Hepatic stellate cell (primary cell): ENCODE results near the gene IL1RAPL2.
"Not testable (repeated sequence)": the region's sequence is repeated elsewhere in the genome, so short reads cannot be mapped to it uniquely, and the experiment has no call there.

Experiments used
- DNase-seq: peaks from one replicate; pipeline ENCODE4 v3.0.0; 2011; ENCODE audit warnings: low spot score

Gene IL1RAPL2

DNA sequence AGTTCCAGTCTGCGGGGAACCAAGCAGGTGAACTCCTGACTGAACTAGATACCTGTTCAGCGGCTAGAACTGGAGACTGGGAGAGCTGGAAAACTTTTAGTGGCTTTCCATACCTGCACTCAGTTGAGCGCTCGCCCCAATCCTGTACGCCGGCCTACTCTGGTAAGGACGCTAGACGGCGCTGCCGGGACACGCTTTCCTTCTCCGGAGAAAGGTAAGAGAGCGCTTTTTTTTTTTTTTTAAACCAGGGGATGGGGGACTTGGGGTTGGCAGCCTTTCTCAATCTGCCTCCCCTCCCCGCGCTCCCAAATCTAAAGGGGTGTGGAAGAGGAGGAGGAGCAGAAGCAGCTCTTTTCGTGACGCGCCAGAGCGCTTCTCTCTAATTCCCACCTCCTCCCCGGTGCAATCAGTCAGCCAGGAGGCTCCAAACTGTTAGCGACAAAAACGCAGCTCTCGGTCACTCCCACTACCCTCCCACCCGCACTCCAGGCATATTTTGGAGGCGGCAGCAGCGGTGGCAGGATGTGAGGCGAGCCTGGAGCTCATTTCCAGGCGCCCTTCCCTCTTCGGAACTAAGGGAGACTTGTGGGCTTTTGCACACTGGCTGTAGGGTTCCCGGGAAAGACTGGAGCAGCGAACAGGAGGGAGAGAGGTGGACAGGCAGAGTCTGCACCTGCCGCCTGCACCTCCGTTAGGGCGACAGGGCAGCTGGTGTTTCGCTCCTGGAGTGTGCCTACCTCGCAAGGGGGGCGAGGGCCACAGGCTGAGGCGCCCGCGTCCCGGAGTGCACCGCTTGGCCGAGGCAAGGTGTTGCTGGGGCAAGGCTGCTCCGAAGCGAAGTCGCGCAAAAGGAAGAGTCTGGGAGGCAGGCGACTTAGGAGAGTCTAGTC is at the start of gene IL1RAPL2:
Gene IL1RAPL2 (plus strand): TSS at position 409 of the 890 bp plus-strand sequence.
- DNase-seq, result no peak

DNA sequence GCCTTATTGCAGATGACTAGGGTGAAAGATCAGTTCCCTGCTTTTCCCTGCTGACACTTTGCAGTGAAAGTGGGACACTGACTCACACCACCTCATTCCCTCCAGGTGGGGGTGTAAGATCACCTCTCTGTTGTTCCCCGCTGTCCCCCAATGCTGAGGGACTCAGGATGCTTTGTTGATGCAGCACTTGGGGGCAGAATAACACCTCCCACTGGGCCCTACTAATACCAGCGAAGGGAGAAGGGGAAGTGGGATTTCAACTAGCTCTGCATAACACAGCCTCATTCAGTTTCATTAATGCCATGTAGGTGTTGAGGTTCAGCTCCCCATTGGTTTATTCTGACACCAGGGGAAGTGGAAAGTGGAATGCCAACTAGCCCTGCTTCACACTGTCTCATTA is 43.6 kb upstream of the IL1RAPL2 start:
- no peak for DNase-seq

DNA sequence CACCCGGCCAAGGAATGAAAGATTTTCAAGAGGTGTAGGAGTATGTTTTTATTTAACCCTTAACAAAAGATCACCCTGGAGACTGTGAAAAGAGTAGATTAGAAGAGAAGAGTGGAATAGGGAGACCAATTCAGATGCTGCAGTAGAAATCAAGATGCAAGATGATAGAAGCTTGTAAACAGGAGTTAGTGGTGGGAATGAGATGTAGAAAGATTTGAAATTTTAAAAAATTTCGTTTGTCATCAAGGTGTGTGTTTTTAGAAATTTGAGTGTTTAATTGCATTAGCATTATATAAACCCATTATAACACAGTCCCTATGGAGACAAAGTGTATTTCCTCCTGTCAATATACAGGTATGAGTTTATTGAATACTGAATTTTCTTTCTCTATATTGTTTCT is 42.1 kb upstream of the IL1RAPL2 start:
- no peak for DNase-seq

DNA sequence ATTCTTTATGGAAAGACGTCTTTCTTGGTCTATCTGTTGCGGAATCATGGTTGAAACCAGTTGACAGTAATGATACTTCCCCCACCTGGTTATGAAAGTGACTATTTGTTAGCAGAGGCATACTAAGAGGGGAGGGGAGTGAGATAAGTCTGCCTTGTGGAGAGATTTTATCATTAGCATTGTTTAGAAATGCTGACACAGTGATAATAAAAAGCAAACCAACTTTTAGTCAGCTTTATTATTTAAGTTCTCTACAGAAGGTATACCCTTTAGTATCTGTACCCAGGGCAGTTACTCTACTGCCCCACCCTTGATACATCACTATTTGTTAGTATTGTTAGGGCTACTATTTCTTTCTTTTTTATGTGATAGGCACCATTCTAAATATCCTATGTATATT is 26.9 kb upstream of the IL1RAPL2 start:
- DNase-seq, result no peak

DNA sequence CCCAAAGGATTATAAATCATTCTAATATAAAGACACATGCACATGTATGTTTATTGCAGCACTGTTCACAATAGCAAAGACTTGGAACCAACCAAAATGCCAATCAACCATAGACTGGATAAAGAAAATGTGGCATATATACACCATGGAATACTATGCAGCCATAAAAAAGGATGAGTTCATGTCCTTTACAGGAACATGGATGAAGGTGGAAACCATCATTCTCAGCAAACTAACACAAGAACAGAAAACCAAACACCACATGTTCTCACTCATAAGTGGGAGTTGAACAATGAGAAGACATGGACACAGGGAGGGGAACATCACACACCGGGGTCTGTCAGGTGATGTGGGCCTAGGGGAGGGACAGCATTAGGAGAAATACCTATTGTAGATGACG is 23.6 kb upstream of the IL1RAPL2 start:
- DNase-seq, result not testable (repeated sequence)

DNA sequence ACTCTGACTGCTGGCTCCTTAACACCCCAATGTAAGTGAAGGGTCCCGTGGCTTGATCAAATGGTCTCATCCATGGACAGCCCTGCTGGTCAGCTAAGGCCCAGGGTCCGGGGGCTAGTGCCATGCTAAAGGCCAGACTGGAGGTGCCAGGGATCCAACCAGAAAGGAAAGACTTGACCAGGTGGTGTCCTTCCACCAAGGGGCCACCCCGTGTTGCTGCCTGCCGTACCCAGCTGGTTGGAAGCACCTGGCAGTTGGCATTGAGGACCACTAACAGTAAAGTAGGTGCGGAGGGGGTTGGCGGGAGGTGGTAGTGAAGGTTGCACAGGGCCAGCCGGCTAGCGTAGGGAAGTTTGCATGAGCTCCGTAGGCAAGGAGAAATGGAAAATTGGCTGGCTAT is 1.7 kb upstream of the IL1RAPL2 start:
- DNase-seq, result no peak

DNA sequence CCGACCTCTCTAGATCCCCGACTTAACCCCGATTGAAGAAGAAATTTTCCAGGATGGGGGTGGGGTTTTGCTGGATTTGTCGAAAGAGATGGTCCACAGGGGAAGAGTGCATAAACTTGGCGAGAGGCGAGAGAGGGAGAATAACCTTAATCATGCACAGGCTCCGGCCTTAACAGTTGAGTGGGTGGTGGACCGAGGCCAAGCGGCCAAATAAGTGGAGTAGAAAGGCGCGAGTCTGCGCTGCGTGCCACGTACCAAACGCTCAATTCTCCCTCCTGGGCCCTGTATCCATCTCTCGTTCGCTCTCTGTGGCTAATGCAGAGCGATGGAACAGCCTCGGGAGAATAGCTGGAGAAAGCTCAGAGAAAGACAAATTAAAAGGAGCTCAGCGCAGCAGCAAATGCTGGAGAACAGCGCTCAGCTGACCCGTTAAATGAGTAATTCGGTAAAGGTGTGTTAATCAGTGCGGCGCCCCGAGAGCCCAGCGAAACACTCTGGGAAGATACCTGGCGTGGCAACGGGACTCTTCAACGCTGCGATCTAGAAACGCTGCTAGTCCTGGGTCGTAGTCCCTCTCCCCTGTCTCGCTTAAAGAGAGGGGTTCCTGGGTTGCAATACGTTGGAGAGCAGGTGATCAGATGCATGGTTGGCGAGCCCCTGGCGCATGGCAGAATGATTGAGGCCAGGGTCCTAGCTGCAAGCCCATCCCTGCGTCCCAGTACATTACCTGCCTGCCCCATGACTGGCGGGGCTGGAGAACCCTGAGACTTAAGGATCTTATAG is 887 bp upstream of the IL1RAPL2 start:
- DNase-seq, result no peak

DNA sequence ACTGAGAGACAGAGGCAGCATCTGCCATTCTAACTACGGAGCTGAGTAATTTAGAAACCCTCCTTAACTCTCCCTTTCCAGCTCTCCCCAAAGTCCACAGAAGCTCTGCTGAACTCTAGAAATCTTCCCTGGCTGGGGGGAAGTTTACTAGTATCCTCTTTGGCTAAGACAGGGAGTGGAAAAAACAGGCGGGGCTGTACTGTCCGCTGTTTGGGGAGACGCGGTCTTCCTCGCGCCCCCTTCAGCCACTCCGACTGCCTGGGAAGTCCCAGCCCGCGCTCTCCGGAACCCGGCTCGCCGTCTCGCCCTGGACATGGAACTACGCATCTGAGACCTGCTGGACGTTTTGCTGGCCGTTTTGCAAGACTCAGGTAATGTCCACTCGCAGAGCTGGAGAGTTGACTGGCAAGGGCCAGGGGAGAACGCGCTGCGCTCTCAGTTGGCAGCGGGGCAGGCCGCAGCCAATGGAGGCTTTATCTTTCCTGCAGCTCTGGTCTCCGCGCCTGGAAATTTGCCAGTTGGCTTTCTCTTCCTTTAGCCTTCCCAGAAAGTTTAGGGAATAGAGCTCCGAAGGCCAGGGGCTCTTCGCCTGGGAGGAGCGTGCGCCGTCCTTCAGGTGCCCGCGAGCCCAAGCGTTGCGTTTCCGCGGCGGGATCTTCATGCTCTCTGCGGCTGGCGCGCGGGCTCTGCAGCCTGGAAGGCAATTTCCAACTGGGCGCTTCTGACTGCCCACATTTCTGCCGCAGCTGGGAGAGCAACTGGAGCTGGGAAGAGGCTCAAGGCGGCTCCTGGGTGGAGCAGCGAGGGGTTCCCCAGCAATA is 892 bp downstream of the IL1RAPL2 start:
- DNase-seq, result no peak

DNA sequence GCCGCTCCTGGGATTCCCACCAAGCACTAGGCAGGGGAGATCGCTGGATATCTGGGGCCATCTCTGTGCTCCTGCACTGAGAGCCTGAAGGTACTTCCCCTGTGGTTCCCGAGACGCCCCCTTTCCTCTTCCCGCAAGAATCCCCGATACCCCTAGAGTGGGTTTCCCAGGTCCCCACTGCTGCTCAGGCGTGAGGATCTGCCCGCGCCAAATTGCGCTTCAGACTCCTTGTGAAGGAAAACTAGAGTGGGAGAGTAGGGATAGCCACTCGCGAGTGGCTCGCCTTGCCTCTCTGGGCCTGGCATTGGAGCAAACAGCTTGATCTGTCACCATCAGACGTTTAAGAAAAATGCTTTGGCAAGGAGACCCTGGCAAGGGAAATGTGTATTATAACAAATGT is 1.5 kb downstream of the IL1RAPL2 start:
- no peak for DNase-seq

DNA sequence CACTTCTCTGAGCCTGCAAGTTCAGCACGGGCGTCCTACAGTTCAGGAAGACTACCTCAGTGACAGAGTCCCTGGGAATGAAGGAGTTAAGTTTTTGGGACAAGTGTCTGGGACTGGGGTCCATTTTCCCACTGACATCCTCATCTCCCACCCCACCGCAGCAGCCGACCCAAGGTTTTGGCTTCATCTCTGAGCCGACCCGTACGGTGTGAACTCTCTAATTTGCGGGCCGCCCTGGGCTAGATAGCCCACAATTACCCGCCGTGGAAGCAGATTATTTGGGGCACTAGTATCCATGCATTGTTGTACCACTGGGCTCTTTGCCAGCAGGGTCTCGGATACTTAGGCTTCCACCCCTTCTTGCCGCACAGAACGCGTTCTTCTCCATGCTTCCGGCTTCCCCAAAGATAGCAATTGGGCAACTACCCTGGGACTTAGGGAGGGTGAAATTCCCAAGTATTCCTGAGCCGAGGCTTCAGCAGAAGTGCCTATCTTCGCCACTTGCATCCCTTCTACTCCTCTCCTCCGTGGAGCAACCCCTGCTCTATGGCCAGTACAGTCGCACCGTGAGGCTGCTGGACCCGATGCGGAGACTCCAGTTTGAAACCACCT is 2.4 kb downstream of the IL1RAPL2 start:
- no peak for DNase-seq

DNA sequence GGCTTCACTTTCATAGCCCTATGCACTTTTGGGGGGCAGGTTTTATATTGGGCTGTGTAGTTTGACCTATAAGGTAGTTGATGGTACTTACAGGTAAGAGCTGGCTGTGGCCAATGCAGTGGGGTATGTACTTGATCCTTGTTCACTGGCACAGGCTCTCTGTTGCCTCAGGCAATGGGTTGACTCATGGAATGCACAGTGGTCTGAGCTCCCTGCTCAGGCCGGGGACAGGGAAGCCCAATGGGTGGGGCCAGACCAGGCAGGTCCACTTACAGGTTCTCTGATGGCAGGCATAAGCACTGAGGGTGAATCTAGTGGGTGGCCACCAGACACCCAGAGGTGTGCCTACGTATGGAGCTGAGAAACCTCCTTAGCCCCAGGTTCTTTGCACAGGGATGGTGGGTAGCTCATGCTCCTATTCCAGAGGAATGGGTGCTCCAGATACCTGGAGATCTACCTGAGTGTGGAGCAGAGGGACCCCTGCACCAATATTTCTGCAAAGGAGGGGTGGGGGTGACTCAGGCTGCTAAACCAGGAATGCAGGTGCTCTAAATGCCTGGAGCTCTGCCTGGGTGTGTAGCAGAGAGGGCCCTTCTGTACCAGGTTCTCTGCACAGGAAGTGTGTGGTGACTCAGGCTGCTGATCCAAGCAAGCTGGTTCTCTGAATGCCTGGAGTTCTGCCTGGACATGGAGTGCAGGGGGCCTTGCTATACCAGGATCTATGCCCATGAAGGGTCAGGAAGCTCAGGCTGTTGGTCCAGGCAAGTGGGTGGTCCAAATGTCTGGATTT is 52.3 kb downstream of the IL1RAPL2 start:
- DNase-seq, result no peak

DNA sequence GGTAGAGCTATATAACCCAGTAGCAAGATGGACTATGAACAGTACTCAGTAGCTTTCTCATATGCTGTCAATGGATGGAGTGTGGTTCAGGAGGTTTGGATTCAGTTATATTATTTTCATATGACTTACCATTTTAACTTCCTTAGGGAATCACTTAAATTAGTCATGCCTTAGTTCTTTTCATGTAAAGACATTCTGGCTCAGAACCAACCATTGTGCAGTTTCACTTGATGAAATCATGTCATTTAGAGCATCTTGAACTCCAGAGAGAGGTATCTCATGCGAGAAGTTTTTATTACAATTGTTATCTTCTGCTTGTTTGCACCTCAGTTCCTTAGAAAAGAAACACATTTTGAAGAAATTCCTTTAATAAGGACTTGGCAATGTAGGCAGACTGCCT is 55.8 kb downstream of the IL1RAPL2 start:
- DNase-seq, result no peak

DNA sequence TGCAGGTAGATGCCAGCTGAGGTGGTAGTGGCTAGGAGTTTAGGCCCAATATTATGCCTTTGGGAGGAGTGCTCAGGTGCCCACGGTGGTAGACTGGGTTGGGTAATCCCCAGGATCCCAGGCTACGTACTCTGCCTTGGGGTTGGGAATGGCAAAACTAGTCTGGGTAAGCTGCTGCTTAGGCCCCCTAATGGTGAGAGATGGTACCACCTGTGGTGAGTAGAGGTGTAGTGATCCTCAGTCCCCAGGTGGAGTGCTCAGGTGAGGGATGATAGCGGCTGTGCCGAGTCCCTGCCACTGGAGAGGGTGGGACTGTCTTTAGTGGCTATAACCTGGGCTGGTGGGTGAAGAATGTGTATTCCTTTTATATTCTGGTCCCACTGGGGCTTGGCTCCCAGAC is 75.2 kb downstream of the IL1RAPL2 start:
- no peak for DNase-seq

DNA sequence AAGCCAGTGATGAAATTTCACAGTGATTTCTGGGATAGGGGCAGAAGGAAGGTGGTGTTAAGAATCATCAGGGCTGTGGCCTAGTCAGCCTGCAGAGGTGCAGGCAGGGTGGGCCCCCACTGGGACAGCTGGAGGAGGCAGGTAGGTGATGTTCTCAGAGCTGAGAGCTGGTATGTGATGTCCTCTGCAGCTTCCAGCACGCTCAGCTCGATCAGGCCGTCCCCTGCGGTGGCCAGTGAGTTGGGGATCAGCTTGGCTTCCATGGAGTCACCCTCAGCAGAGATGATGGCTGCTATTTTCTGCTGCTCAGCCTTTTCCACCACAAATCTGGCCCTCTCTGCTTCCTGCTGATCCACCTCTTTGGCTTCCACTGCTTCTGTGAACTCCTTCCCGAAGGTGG is 81.1 kb downstream of the IL1RAPL2 start:
- no peak for DNase-seq

DNA sequence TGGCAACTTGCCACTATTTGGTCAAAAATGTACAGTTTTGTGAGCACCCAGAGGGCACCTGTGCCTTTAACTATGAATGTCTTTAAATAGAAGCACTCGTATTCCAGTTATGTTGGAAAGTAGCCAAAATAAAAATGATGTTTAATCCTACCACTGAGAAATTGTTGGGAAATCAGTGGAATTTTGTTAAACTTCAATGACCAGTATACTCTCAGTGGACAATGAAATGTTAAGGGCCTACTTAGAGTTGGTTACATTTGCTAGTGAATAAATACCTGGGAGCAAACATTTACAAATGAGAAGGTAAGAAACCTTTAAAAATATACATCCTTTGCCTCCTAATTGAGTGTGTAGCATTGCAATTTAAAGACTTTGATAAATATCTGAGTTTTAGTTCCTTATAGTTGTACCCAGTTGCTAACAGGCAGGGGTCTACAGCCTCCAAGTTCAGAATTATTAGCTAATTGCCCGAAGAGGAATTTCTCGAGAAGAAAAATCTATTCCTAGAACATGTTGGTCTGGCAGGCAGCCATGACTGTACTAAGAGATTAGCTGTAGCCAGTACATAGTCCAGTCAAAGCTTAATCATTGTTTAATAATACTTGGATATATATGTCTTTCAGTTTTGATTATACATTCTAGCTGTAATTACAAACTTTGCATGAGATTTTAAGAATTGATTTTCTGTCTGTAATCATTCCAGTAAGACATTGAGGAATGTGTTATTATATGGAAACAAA is 93.2 kb downstream of the IL1RAPL2 start:
- no peak for DNase-seq

DNA sequence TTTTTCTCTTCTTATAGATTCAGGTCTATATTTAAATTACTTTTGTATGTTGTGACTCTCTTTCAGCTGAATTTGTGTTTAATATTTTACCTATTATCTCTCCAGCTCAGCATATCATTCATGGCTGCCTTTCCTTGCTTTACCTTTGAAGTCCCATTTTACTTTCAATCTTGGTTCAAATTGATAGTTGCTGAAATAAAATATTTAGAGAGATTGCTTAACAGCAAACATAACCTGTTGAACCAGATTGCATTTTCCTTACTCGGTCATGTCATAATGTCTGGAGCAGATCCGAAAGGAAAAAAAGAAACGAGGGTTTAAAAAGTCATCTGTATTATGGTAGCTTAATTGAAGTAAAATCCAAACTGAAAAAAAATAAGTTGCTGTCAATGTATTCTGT is 94.1 kb downstream of the IL1RAPL2 start:
- DNase-seq, result no peak

DNA sequence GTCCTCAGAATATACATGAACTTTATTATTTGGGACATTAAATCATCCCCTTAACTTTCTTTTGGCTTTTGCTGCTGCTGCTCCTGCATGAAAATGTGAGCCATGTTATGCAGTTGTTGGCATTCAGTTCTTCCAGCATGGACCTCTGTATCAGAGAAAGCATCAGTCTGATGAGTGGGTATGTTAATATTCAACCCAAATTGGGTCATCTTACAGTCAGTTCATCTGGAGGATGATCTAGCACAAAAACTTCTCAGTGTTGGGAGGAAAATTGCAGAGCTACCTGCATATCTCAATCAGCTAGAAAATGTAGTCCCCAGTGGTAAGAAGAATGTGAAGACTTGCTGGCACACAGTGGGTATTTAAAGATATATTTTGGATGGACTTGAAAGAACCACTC is 96.7 kb downstream of the IL1RAPL2 start:
- DNase-seq, result no peak

DNA sequence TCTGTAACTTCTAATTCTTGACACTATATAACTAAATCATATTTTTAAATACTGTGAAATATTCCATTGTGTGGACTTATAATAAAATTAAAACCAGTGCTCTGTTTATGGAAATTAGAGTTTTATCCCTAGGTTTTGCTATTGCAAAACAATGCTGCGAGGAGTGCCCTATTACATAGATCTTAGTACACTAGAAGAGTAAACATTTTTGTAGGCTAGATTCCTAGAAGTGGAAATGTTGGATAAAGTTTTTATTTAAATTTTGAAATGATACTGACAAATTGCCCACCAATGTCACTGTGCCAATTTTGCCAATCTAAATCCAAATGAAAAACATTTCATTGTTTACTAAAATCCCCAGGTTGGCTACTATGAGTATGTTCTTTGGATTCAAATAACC is 99.7 kb downstream of the IL1RAPL2 start:
- DNase-seq, result no peak

DNA sequence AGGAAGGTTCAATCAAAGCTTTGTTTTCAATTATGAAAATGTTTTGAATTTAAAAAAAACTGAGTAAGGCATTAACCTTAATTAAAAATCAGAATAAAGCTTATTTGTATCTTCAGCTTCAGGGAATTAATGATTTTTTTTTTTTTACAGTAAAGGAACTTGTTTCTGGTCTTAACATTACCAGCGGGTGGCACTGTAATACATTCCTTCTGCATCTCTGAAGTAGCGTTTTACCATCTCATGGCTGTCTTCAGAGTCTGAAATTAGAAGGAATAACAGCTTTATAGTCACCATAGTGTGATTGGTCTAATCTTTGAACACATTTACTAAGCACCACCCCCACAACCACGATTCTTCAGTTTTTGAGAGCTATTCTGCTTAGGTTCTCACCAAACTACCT is 102.6 kb downstream of the IL1RAPL2 start:
- no peak for DNase-seq

DNA sequence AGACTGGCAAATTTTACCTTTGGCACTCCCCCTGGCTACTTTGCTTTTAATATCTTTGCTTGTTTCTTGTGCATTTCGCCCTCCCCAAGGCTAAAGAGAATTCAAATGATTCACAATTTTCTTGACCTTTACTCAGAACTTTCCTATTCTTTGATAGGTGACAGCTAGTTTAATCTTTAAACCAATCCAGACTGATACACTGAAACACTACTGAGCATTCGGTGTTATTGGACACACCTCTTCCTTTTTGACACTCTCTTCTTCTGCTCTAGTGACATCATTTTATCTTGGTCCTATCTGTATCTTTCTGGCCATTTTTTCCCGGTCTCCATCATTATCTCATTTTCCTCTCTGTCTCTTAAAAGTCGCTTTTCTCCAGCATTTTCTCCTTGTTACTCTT is 103.1 kb downstream of the IL1RAPL2 start:
- no peak for DNase-seq

DNA sequence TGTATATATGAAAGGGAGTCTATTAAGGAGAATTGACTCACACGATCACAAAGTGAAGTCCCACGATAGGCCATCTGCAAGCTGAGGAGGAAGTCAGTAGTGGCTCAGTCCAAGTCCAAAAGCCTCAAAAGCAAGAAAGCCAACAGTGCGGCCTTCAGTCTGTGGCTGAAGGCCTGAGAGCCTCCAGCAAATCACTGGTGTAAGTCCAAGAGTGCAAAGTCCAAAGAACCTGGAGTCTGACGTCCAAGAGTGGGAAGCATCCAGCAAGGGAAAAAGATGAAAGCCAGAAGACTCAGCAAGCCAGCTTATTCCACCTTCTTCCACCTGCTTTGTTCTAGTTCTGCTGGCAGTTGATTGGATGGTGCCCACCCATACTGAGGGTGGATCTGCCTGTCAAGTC is 104.1 kb downstream of the IL1RAPL2 start:
- DNase-seq, result no peak
